Neural progenitor cell (in vitro differentiated cells): ENCODE measurements around the gene UBE2V1. TPM values are rescaled to one million over a fixed set of nuclear protein-coding genes. Genes with fewer than 3 reads are reported as not detected.

Experiments
- DNase-seq: peaks from one replicate; pipeline ENCODE4 v3.0.0-alpha.2; 2016; ENCODE audit warnings: low spot score
- H2AFZ ChIP-seq: fragments of 200-600 bp; sonication (generic); replicated peaks from 2 replicates; pipeline ENCODE4 v1.6.1; 2016; ENCODE audit warnings: antibody characterized with exemption
- H3F3A ChIP-seq: fragments of 200-600 bp; sonication (generic); 2 replicates; pipeline ENCODE4 v1.6.1; 2016; ENCODE audit warnings: antibody characterized with exemption, low read depth
- H3K27ac ChIP-seq: fragments of 200-600 bp; sonication (generic); 2 replicates; pipeline ENCODE4 v1.5.1; 2016; ENCODE audit warnings: mild to moderate bottlenecking
- H3K27me3 ChIP-seq: fragments of 200-600 bp; sonication (generic); 2 replicates; pipeline ENCODE4 v1.6.1; 2016; ENCODE audit warnings: mild to moderate bottlenecking, moderate library complexity
- H3K36me3 ChIP-seq: fragments of 200-600 bp; sonication (generic); 2 replicates; pipeline ENCODE4 v1.5.1; 2016
- H3K4me1 ChIP-seq: fragments of 200-600 bp; sonication (generic); 2 replicates; pipeline ENCODE4 v1.6.1; 2016; ENCODE audit warnings: mixed run types
- H3K4me2 ChIP-seq: fragments of 200-600 bp; sonication (generic); 2 replicates; pipeline ENCODE4 v1.6.1; 2016
- H3K4me3 ChIP-seq: fragments of 200-600 bp; sonication (generic); 2 replicates; pipeline ENCODE4 v1.5.1; 2016
- H3K79me2 ChIP-seq: fragments of 200-600 bp; sonication (generic); 2 replicates; pipeline ENCODE4 v1.6.1; 2016; ENCODE audit warnings: low read depth
- H3K9ac ChIP-seq: fragments of 200-600 bp; sonication (generic); 2 replicates; pipeline ENCODE4 v1.6.1; 2016
- H3K9me3 ChIP-seq: fragments of 200-600 bp; sonication (generic); 2 replicates; pipeline ENCODE4 v1.5.1; 2016; ENCODE audit warnings: low read depth
- H4K20me1 ChIP-seq: fragments of 200-600 bp; sonication (generic); 2 replicates; pipeline ENCODE4 v1.6.1; 2016; ENCODE audit warnings: low read depth
- H3K27ac Mint-ChIP-seq: 3 replicates; pipeline ENCODE4 v1.8.0; 2021; ENCODE audit warnings: mixed read lengths
- H3K27me3 Mint-ChIP-seq: 2 replicates; pipeline ENCODE4 v1.8.0; 2022; ENCODE audit warnings: low read depth, mild to moderate bottlenecking, inconsistent platforms, moderate library complexity, mixed read lengths; ENCODE audit not compliant: insufficient read depth
- H3K36me3 Mint-ChIP-seq: 3 replicates; pipeline ENCODE4 v1.8.0; 2021; ENCODE audit warnings: mixed read lengths
- H3K4me1 Mint-ChIP-seq: 3 replicates; pipeline ENCODE4 v1.8.0; 2021; ENCODE audit warnings: mixed read lengths
- H3K4me3 Mint-ChIP-seq: 3 replicates; pipeline ENCODE4 v1.8.0; 2021; ENCODE audit warnings: mild to moderate bottlenecking, moderate library complexity, mixed read lengths
- H3K9me3 Mint-ChIP-seq: 3 replicates; pipeline ENCODE4 v1.8.0; 2020; ENCODE audit warnings: mixed read lengths
- CTCF ChIP-seq: fragments of 200-600 bp; sonication (generic); IDR thresholded peaks from 2 replicates; pipeline ENCODE4 v1.5.1; 2017; ENCODE audit warnings: antibody characterized with exemption, mild to moderate bottlenecking
- EZH2 ChIP-seq: fragments of 200-600 bp; sonication (generic); IDR thresholded peaks from 2 replicates; pipeline ENCODE4 v1.6.1; 2017; ENCODE audit warnings: antibody characterized with exemption, mild to moderate bottlenecking, moderate library complexity
- EZH2phosphoT487 ChIP-seq: fragments of 200-600 bp; sonication (generic); IDR thresholded peaks from 2 replicates; pipeline ENCODE4 v1.6.1; 2017; ENCODE audit warnings: antibody characterized with exemption
- total RNA-seq: library from RNA; depleted of rRNA; stranded (reverse); fragments of >200 nt; gene quantifications from 2 replicates; pipeline ENCODE4 v1.2.3, GENCODE V29; 2015; ENCODE audit warnings: low replicate concordance

UBE2V1 gene
- total RNA-seq, 1 donor from 2014 or later, result 143 TPM

- H3K4me3 Mint-ChIP-seq, result no peak overlapping the region
- Histone ChIP-seq H4K20me1 (no peaks in the 10 kb centered on the region), H3K4me3 (no peak overlapping the region), H2AFZ (no peak overlapping the region), H3F3A (peaks cover 6% of the 10 kb centered on the region), H3K4me2 (no peak overlapping the region), H3K79me2 (no peaks in the 10 kb centered on the region), H3K9me3 (no peaks in the 10 kb centered on the region), H3K27me3 (no peaks in the 10 kb centered on the region), H3K9ac (no peak overlapping the region), H3K36me3 (no peaks in the 10 kb centered on the region), H3K4me1 (peaks cover 19% of the 10 kb centered on the region), H3K27ac (no peak overlapping the region)
- no peak overlapping the region for H3K27ac Mint-ChIP-seq
- DNase-seq, result no peak
- H3K27me3 Mint-ChIP-seq, result peaks cover 13% of the 10 kb centered on the region
- peaks cover 2% of the 10 kb centered on the region for H3K9me3 Mint-ChIP-seq
- no peak for TF ChIP-seq CTCF
- TF ChIP-seq EZH2phosphoT487, result no peak
- TF ChIP-seq EZH2, result no peak
- H3K4me1 Mint-ChIP-seq, result peaks cover 23% of the 10 kb centered on the region
- no peaks in the 10 kb centered on the region for H3K36me3 Mint-ChIP-seq
These were observed 69.2 kb downstream of the UBE2V1 start for GRCh38 chr20:50043573-50044352.

GRCh38 chr20:50042370-50043313 lies 70.3 kb downstream of the UBE2V1 start:
- H3K9ac ChIP-seq, result no peak overlapping the region
- peaks cover 29% of the 10 kb centered on the region for H3K4me1 Mint-ChIP-seq
- DNase-seq, result no peak
- H3K27ac ChIP-seq, result no peak overlapping the region
- no peak overlapping the region for H3K4me3 ChIP-seq
- H3K27ac Mint-ChIP-seq, result peak overlapping the region; percentile 91
- H3K4me3 Mint-ChIP-seq, result peak overlapping the region; percentile 55
- peaks cover 24% of the 10 kb centered on the region for H3K4me1 ChIP-seq
- peaks cover 11% of the 10 kb centered on the region for H3K27me3 Mint-ChIP-seq
- no peak for TF ChIP-seq EZH2
- no peak overlapping the region for H3K4me2 ChIP-seq
- H3K27me3 ChIP-seq, result no peaks in the 10 kb centered on the region
- no peaks in the 10 kb centered on the region for H3K36me3 Mint-ChIP-seq
- H3K36me3 ChIP-seq, result no peaks in the 10 kb centered on the region
- H3K9me3 ChIP-seq, result no peaks in the 10 kb centered on the region
- H2AFZ ChIP-seq, result no peak overlapping the region
- no peaks in the 10 kb centered on the region for H4K20me1 ChIP-seq
- no peaks in the 10 kb centered on the region for H3K79me2 ChIP-seq
- H3K9me3 Mint-ChIP-seq, result peaks cover 2% of the 10 kb centered on the region
- peaks cover 11% of the 10 kb centered on the region for H3F3A ChIP-seq

- Histone ChIP-seq H3K4me3 (no peak overlapping the region), H3K27me3 (no peaks in the 10 kb centered on the region), H3K4me2 (no peak overlapping the region), H3K27ac (no peak overlapping the region), H3F3A (peaks cover 5% of the 10 kb centered on the region), H3K36me3 (no peaks in the 10 kb centered on the region), H4K20me1 (no peaks in the 10 kb centered on the region), H3K9ac (no peak overlapping the region), H3K4me1 (peaks cover 19% of the 10 kb centered on the region), H3K79me2 (no peaks in the 10 kb centered on the region), H2AFZ (no peak overlapping the region), H3K9me3 (no peaks in the 10 kb centered on the region)
- no peak for TF ChIP-seq EZH2
- no peak for TF ChIP-seq CTCF
- no peak for TF ChIP-seq EZH2phosphoT487
- Mint-ChIP-seq H3K36me3 (no peaks in the 10 kb centered on the region), H3K4me1 (peaks cover 27% of the 10 kb centered on the region), H3K4me3 (peak overlapping the region; percentile 23), H3K27me3 (peaks cover 11% of the 10 kb centered on the region), H3K9me3 (peaks cover 2% of the 10 kb centered on the region), H3K27ac (peak overlapping the region; percentile 85)
- DNase-seq, result no peak
These were observed 71.6 kb downstream of the UBE2V1 start for GRCh38 chr20:50041246-50041873.
